Activated T-cell treated with anti-CD3 and anti-CD28 coated beads, Interleukin-2, amount 50 U/mL, for 1 hour (primary cell): Measurements from ENCODE around the gene FOXN3.

ENCODE experiments used
- DNase-seq: peaks from one replicate; pipeline ENCODE4 v3.0.0-alpha.2; 2020

Gene FOXN3

DNA sequence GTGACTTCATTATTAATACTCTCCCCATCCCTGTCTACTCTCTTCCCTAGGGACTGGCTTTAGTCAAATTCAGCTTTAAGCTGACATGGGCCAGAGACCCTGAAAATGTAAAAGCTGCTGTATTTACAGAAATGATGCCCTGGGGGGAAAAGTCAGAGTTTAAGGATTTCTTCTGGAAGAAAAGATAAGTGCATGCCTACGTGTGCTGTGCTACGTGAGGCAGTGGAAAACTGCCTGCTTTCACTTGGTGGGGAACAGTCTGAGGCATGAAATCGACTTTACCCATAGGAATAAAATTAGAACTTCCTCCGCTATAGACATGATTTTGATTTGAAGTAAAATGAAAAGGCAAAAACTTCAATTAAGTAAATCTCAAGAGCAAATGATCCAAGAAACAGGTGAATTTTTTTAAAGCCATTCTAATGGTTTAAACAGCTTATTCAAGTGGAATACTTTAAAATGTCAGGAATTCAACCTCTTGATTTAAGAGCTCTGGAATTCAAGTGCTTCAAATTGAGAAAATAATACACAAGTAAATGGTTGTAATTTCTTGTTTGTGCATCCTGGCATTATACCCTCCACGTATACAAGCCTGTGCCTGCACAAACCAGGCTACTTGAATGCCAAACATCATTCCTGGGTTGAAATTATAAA is 168.5 kb downstream of the FOXN3 start:
- no peak for DNase-seq

DNA sequence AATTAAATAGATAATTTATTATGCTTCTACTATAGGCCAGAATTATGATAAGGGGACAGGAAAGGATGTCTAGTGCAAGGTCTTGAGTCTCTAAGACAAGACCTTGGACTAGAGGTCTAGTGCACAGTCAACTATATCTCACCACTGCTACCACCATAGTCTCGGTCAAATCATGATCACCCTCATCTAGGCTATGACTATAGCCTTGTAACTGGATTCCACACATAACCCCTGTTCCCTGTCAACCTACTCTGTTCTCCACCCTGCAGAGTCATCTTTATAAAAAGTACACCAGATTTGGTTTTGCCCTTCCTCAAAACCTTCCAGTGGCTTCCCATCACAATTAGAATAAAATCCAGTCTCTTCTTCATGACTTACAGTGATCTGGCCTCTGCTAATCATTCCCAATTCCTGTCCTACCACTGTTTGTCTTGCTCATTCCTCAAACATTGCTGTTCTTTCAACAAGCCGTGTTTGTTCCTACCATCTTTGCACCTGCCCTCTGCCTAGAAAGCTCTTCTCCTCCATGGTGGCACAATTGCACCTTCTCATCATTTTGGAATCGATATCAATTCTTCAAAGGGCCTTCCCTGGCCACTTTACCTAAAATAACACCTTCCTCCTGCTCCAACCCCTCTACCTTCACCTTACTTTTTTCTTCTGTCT is 169.4 kb downstream of the FOXN3 start:
- no peak for DNase-seq

DNA sequence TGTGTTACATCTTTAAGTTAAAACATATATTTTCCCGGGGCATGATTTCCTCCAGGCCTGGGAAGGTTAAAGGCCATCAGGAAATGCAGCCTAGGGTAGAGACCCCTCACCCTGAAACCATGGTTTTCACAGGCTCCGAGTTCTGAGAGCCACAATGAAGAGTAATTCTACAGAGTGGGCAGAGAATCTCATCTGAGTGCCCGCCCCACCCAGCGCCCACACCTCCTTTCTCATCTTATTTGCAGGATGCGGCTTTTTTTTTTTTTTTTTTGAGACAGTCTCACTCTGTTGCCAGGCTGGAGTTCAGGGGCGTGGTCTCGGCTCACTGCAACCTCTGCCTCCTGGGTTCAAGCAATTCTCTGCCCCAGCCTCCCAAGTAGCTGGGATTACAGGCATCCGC is 170.7 kb downstream of the FOXN3 start:
- DNase-seq: no peak

DNA sequence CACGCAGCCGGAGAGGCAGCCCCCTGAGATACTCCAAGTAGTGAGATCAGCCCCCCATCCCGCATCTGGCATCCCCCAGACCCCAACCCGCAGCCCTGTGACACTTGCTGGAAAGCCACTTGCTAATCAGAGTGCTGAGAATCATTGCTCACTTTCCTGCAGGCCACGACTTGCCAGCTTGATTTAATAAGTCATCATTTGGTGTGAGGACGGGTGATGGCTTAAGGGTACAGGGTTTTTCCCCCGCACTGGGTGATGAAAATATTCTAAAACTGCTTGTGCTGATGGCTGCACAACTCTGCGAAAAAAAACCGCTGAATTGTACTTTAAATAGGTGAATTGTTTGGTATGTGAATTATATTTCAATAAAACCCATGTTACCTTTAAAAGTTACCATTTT is 171.2 kb downstream of the FOXN3 start:
- DNase-seq: no peak

DNA sequence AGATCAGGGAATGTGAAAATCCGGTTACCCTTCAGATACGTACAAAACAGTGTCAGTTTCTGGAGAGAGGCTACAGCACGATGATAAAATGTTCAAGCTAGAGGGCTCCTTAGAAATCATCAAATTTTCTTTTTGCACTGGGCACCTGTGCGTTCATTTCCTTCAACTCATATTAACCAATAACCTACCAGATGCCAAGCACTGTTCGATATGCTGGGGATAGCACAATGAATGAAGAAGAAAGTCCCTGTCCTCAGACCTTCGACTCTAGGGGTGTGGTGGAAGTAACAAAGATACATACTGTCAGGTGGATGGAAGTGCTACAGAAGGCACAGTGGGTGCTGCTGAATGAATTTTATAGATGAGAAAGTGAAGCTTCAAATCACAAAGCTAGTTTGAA is 172.3 kb downstream of the FOXN3 start:
- no peak for DNase-seq

DNA sequence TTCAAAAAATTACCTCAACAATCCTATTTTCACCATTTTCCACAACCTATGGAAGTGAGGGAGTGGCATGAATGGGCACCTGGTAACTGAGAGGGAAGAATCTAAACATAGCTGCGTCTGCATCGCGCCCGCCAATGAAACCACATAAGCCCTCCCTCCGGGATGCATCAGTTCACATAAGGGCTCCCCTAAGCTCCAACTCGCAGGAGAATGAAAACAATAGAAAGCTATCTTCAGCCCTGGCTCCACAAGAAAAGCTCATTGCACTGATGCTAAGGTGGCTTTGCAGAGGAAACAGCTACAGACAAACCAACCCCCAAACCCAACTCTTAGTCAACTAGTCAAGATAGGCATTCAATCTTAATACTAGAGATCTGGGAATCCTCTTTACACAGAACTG is 173.3 kb downstream of the FOXN3 start:
- no peak for DNase-seq

DNA sequence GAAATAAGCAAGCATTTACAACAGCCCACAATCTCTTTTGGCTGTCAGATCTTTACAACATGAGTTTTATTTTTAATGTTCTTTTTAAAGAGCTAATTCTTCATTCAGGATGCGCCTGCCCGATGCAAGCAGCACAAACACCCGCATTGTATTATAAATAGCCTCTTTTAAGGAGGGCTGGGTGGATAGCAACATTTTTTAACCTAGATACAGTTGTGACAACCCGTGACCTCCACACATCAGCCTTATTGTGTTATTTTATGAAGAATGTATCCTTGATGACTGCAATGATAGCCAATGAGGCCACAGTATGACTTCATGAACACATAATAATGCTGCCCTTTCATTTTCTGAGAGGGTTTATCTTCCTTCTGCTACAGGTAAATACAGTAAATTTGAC is 173.7 kb downstream of the FOXN3 start:
- DNase-seq: no peak

DNA sequence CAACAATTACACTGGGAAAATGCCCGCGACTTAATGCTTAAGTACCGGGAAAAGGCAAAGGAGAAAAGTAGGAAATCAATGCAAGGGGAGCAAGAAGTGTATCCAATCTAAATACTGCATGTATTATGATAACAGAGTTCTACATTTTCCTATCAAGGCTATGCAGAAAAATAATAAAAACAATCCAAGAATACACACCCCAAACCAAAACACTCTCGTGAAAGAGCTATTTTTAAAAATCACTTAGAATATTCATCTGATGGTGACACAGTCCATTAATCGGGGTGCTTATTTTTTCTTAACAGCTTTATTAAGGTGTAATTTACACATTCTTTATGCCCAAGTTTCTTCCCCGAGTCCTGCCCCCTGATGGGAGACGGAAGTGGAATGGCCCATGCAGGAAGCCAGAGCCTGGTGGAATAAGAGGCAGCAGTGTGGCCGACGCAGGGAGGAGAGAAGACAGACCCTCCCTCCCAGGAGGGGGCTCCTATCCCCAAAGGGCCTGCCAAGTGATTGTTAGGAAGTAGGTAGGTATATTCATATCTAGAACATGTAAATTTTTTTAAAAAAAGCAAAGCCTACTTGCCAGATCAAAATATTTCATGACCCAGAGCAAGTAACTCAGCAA is 174.3 kb downstream of the FOXN3 start:
- no peak for DNase-seq

DNA sequence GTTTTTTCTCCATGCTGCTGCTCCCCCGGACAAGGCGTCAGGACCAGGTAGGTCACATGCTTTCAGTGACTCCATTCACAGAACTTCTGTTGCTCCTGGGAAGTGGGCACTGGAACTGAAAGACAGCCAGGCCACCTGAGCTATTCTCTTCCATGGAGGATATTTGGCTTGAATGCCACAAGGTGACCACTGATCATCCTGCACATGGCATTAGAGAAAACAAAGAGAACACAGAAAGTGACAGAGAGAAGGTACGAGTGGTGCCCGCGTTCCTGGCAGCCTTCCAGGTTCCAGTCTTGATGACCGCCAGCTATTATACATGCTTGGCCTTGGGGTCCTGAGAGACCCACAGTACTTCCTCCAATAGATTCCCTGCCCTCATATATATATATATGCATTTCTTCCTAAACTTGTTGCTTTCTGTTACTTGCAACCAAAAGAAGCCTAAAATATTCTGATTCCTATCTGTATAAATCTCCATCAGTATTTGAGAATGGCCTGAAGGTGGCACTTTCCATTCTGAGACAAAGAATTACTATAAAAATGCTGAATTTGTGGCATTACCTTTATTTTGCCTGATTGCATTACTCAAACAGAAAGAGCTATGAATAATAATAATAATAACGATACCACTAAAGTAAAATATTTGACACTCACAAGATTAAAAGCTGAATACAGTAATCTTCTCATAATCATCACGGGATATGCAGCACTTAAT is 174.9 kb downstream of the FOXN3 start:
- no peak for DNase-seq

DNA sequence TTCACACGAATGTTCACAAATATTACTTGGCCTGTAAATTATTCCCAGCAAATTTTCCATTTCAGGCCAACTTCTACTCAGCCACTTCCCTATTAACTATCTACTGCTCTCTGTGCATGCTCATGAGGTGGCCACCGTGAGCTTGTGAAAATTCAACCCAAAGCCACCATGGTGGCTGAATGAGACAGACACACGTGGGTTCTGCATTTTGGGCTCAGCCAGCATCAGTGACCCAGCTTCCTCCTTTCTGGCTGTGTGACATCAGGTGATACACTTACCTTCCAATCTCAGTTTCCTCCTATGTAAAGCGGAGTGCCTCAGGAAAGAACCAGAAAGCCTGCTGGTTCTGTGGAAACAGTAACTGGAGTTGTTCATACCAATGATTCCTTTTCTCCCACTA is 175.8 kb downstream of the FOXN3 start:
- DNase-seq: no peak

DNA sequence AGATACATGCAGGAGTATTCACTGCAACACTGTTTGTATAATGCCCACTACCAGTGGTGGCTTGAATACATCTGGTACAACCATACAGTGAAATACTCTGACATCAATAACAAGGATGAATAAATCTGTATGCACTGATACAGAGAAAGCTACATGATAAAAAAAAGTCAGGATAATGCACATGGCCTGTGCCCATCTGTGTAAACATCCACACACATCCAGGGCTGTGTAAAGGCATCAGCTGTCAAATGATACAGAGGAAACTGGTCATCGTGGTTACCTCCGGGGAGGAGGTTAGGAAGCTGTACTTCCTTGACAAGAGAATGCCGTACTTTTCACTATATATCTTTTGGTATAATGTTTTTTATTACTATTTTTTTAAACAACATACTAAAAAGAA is 176.6 kb downstream of the FOXN3 start:
- DNase-seq: no peak

DNA sequence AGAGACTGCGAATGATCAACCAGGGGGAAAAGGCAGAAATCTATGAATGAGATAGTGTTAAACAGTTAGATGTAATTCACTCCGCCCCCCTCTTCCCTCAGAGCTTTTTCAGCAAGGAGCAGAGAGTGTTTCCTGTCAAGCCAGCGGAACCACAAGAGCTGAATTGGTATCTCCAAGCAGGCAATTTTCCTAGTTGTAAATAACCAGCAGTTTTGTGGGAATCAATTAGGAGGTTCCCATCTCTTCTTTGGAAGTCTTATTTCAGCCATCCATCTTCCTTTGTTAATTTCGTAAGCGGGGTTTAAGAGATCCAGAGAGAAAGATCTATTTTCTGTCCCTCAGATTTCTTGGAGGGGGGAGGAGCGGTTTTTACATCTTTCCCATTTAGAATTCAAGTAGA is 178.0 kb downstream of the FOXN3 start:
- no peak for DNase-seq

DNA sequence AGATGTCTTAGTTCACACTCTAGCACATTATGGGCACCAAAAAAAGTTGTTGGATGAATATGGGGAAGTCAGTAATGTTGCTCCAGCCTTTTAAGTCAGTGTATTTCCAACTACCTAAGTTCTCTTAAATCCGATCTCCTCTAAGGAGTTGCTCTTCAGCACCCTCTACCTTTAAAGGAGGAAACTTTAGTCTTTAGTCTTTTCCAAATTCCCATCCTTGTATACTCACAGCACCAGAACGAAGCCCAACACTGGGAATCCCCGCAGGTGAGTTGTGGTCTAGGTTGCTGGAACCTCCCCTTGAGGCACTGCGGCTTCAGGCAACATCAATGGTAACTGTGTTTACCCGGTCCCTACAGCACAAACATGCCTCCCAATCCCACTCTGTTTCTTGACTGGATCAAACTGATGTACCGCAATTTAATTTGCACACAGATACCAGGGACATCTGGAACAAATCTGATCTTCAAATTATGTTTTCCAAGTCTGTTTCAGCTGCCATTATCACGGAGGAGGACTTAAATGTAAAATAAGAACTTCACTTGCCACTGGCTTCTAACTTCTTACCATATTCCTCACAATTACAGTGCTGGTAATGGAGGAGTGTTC is 179.0 kb downstream of the FOXN3 start:
- DNase-seq: no peak

DNA sequence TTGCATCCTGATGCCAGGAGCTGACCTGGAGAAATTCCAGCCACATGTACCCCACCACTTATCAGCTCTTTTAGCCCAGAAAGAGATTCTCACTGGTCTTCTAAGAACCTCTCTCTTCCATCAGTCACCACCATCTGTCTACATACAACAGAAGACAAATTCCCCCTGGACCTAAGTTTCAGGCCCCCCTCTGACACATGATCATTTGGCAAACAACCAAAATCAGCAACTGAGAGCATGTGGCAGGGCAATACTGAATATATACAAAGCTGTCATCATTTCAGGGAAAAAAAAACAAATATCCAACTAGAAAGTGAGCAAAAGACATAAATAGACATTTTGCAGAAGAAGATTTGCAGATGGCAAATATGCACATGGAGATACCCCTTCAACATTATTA is 180.2 kb downstream of the FOXN3 start:
- no peak for DNase-seq

DNA sequence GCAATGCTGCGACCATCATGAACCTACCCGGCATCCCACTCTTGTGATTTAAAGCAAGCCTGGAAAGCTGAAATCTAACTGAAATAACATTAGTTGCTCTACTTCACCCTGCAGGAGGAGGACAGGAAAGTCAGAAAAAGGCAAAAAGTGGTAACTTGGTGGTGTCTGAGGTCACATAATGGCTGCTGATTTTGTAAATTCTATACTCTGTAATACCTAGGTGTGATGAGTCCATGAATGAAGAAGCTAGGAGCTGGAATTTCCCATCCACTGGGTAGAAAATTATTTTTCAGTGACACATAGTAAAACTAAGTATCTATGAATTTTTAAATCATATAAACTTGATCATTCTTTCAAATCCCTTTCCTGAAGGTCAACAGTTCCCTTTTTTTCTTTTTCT is 183.8 kb downstream of the FOXN3 start:
- no peak for DNase-seq

DNA sequence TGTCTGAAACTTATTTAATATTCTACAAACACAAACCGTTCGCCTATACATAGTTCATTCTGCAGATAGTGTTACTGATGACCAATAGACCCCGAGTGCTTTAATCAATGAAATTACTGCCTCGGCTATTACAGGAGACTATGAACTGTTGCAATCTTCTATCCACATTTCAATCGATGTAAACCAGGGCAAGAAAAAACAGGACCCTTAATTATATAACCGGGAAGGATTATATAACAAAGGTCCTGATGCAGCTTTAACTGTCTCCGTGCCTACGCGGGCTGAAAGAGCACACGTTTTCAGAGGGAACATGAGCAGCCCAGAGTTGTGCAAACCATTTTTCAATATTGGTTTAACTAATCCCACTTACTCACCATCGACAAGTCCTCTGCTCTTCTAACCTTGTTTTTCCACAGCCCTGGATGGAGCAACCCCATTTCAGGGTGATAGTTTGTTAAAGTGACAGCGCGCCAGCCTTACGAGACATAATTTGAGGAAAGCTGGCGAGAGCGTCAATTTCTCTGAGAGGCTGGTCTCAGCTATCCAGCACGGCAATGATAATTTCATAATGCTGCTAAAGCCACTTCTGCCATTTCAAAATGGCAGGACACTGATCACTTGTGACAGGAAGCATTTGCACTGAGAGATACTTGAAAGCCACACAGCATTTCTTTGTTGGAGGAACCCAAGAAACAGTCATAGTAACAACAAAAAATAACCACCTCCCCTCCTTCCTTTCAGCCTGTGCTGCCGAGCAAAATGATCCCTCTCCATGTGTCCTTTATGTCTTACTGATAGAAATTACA is 184.6 kb downstream of the FOXN3 start:
- no peak for DNase-seq

DNA sequence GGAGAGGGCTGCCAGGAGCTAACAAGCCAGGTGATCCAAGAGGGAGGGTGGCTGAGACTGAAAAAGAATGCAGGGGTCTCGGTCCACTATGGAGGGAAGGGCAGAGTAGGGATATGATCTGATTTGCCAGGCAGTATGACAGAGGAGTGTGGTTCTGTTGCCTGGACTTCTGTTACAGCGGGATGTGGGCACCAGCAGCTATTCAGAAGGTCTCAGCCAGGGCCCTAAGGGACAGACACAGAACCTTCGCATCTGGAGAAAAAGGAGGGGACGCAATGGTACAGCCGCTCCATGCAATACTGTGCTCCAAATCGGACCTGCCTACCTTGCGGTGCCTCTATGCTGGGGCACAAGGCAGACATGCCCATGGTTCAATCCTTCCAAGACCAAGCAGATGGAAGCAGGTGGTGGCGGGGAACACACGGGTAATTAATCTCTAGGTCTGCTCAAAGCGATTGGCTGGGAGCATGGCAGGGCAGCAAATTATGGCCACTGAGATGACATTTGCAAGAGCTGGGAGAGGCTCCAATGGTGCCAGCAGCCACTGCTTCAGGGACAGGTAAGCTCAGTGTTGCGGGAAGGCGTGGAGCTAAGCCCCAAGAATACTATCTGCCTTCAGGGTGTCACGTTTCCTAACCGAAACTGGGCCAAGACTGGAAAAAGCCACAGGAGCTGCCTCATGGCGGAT is 185.5 kb downstream of the FOXN3 start:
- DNase-seq: no peak

DNA sequence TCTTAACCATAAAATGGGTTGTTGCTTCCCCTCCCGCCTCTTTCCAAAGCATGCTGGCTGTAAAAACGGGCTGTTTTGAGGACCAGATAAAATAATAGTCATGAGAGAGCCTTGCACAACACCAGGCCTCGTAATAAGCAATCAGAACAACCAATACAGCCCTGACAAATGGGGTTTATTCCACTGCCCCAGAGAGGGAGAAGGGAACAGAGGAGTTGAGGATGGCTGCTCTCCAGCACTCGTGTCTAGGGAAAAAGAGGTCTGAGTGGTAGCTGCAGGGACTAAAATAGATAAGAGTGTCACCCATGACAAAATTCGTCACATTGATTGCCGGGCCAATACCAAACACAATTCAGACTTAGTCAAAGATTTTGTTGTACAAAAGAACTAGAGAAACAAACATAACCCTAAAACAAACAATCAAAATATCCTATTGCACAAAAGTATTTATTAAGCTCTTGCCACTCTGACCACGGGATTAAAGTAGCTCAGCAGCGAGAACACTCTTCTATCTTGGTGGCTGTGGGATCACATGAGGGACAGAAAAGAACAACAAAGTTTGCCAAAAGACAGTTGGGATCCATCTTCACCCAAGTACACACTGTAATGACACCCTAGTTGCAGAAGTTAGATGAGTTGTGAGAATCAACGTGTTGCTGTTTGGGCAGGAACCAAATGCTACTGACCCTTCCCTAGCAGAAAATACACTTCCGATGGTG is 188.0 kb downstream of the FOXN3 start:
- DNase-seq: no peak

DNA sequence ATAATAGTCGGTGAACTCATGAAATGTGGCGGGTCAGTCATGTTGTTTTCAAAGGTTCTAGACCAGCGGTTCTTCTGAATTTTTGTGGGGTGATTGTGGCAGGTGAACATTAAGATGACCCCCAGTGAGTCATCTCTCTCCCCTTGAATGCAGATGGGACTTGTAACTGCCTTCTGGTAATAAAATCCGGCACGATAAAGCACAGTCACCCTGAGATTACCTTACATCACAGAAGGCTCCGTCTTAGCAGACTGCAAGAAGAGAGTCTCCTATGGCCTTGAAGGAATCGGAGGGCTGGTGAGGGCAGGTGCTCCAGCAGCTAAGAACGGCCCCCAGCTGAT is 189.6 kb downstream of the FOXN3 start:
- no peak for DNase-seq

DNA sequence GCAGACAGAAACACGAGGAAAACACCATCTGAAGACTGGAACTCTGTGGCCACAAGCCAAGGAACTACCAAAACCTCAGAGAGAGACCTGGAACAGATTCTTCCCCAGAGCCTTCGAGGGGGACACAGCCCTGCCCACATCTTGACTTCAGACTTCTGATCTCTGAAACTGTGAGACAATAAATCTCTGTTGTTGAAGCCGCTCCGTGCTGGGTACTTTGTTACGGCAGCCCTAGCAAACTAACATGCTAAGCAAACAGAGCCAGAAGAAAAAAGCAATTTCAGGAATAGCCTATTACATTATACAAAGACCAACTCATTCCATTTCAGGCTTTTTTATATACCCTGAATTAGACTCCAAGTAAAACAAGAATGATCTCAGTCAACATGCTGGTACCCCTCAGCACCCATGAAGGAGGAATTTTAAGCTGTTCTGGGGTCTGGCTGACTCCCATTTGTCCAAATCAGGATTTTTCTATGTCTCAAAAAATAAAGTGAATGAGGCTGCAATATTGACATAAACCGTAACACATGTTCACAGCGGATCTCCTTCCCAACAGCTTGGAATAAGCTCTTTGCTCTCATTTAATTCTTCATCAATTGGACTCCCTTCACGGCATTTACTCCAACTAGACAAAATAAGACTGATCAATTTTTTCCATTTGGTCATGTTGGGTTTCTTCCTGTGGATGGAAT is 190.1 kb downstream of the FOXN3 start:
- DNase-seq: no peak

DNA sequence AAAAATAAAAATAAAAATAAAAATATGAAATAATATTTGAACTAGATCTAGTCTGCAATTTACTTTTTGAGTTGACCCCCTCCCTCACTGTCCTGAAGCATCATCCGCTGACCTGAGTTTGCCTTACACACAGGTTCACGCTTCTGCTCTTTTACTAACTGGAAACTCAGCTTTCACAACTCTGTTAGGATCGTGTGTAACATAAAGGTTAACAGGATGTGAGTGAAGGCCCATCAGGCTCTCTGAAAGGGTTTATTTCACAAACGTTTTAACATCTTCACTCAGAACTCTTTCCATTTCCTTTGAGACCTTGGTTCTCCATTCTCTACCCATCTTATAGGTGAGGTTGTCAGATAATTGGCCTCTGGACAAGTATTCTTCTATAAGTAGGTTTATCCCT is 191.4 kb downstream of the FOXN3 start:
- no peak for DNase-seq
